Urothelium cell line (cell line): ENCODE results near the gene UIMC1.
"Not testable (repeated sequence)": the region's sequence is repeated elsewhere in the genome, so short reads cannot be mapped to it uniquely, and the experiment has no call there.

Experiments
- DNase-seq: peaks from one replicate; pipeline ENCODE4 v3.0.0; 2011; ENCODE audit warnings: low spot score, mixed read lengths
- FAIRE-seq: peaks from 2 replicates; lab custom pipeline; 2011; peaks lifted over from hg19 to GRCh38; lab: Jason Lieb, UNC

UIMC1 gene

GRCh38 chr5:177010153-177010552 is 3.6 kb upstream of the UIMC1 start:
- no peak for DNase-seq

GRCh38 chr5:177008716-177009115 is 2.1 kb upstream of the UIMC1 start:
- no peak for FAIRE-seq

More at GRCh38 chr5:177010153-177010552, 3.6 kb upstream of the UIMC1 start:
- FAIRE-seq, result no peak

GRCh38 chr5:177005619-177006264 is 837 bp downstream of the UIMC1 start:
- DNase-seq, result peak; percentile 77

More at GRCh38 chr5:177008716-177009115, 2.1 kb upstream of the UIMC1 start:
- no peak for DNase-seq

GRCh38 chr5:177004961-177005360 is 1.6 kb downstream of the UIMC1 start:
- no peak for DNase-seq
- FAIRE-seq, result no peak

More at GRCh38 chr5:177005619-177006264, 837 bp downstream of the UIMC1 start:
- FAIRE-seq, result no peak

GRCh38 chr5:177003649-177004048 is 2.9 kb downstream of the UIMC1 start:
- DNase-seq (no peak), FAIRE-seq (no peak)

GRCh38 chr5:176999526-176999925 is 7.1 kb downstream of the UIMC1 start:
- DNase-seq, FAIRE-seq: not testable (repeated sequence)

GRCh38 chr5:176998828-176999227 is 7.8 kb downstream of the UIMC1 start:
- no peak for FAIRE-seq
- no peak for DNase-seq

GRCh38 chr5:176996780-176997179 is 9.8 kb downstream of the UIMC1 start:
- DNase-seq (no peak), FAIRE-seq (no peak)

- DNase-seq (no peak), FAIRE-seq (no peak)
Observed at GRCh38 chr5:176995896-176996767, 10.4 kb downstream of the UIMC1 start.

- FAIRE-seq (no peak), DNase-seq (no peak)
Observed at GRCh38 chr5:176995122-176995490, 11.5 kb downstream of the UIMC1 start.

GRCh38 chr5:176994460-176995121 is 12.0 kb downstream of the UIMC1 start:
- DNase-seq (no peak), FAIRE-seq (no peak)

- FAIRE-seq, DNase-seq: not testable (repeated sequence)
Observed at GRCh38 chr5:176993081-176993480, 13.5 kb downstream of the UIMC1 start.

- FAIRE-seq, result no peak
Observed at GRCh38 chr5:176987583-176987982, 19.0 kb downstream of the UIMC1 start.

GRCh38 chr5:176986280-176986679 is 20.3 kb downstream of the UIMC1 start:
- DNase-seq, result no peak
- FAIRE-seq, result no peak

More at GRCh38 chr5:176987583-176987982, 19.0 kb downstream of the UIMC1 start:
- DNase-seq, result no peak

GRCh38 chr5:176985516-176985915 is 21.1 kb downstream of the UIMC1 start:
- FAIRE-seq, result no peak
- no peak for DNase-seq

- FAIRE-seq, result not testable (repeated sequence)
Observed at GRCh38 chr5:176984176-176984575, 22.4 kb downstream of the UIMC1 start.

GRCh38 chr5:176983593-176983992 is 23.0 kb downstream of the UIMC1 start:
- not testable (repeated sequence) for DNase-seq, FAIRE-seq

More at GRCh38 chr5:176984176-176984575, 22.4 kb downstream of the UIMC1 start:
- DNase-seq, result not testable (repeated sequence)

- DNase-seq, FAIRE-seq: not testable (repeated sequence)
Observed at GRCh38 chr5:176983112-176983511, 23.5 kb downstream of the UIMC1 start.

- DNase-seq (no peak), FAIRE-seq (no peak)
Observed at GRCh38 chr5:176980818-176981217, 25.8 kb downstream of the UIMC1 start.

GRCh38 chr5:176979669-176980068 is 26.9 kb downstream of the UIMC1 start:
- FAIRE-seq, result no peak
- DNase-seq, result no peak

GRCh38 chr5:176965633-176966032 is 40.9 kb downstream of the UIMC1 start:
- no peak for FAIRE-seq
- no peak for DNase-seq
